Endothelial cell of umbilical vein (primary cell): ENCODE results near the gene LMAN2L. TPM values are rescaled to one million over a fixed set of nuclear protein-coding genes. Genes with fewer than 3 reads are reported as not detected.

Source experiments
- BruUV-seq: library from RNA; stranded (reverse); fragments of 400-500 nt; replicated peaks from 2 replicates; lab custom pipeline; 2021; lab: Mats Ljungman, UMichigan
- CTCF ChIA-PET: fragments of 300-600, 350-600 bp; sonication (Branson Sonifier 250); formaldehyde crosslinking; loops from one replicate; lab custom pipeline; 2021; ENCODE audit warnings: antibody characterized with exemption, inconsistent platforms; lab: Charles Lee
- POLR2A ChIA-PET: fragments of 300-600, 350-600 bp; sonication (Branson Sonifier 250); formaldehyde crosslinking; loops from one replicate; lab custom pipeline; 2021; ENCODE audit warnings: antibody characterized with exemption, inconsistent platforms; lab: Charles Lee
- DNase-seq: peaks from one replicate; pipeline ENCODE4 v3.0.0-alpha.2; 2011; ENCODE audit warnings: low read depth, low spot score
- FAIRE-seq: peaks from 2 replicates; lab custom pipeline; 2011; peaks lifted over from hg19 to GRCh38; lab: Jason Lieb, UNC
- H2AFZ ChIP-seq: 2 replicates; pipeline ENCODE4 v1.6.0; 2012; ENCODE audit warnings: low read depth, low read length, control low read depth, inconsistent platforms
- H3K27ac ChIP-seq: 2 replicates; pipeline ENCODE4 v1.5.1; 2011; ENCODE audit warnings: low read depth, mild to moderate bottlenecking, control low read depth, low read length, moderate library complexity; ENCODE audit not compliant: insufficient read depth
- H3K27me3 ChIP-seq, 2 experiments: 2 replicates each; pipeline versions ENCODE4 v1.6.0 to v1.6.1; 2011; ENCODE audit warnings: low read length in 2 of 2, mixed read lengths in 1 of 2; ENCODE audit not compliant: control insufficient read depth in 2 of 2, insufficient read depth in 2 of 2
- H3K36me3 ChIP-seq, 2 experiments: 2 replicates in 1 of 2; 3 replicates in 1 of 2; pipeline ENCODE4 v1.5.1; 2011; ENCODE audit warnings: low read length in 2 of 2, mild to moderate bottlenecking in 1 of 2, moderate library complexity in 1 of 2; ENCODE audit not compliant: control insufficient read depth in 2 of 2, insufficient read depth in 2 of 2; ENCODE audit errors: extremely low read depth in 1 of 2
- H3K4me1 ChIP-seq: 3 replicates; pipeline ENCODE4 v1.5.1; 2011; ENCODE audit warnings: mild to moderate bottlenecking, low read length; ENCODE audit not compliant: control insufficient read depth, insufficient read depth; ENCODE audit errors: extremely low read depth
- H3K4me2 ChIP-seq: 2 replicates; pipeline ENCODE4 v1.6.1; 2011; ENCODE audit warnings: low read length, control low read depth, mixed read lengths; ENCODE audit not compliant: insufficient read depth
- H3K4me3 ChIP-seq, 3 experiments: fragments of 200-600 bp in 1 of 3; sonication (generic), shearing (Covaris generic) in 1 of 3; replicated peaks in 1 of 3; 2 replicates each; pipeline ENCODE4 v1.5.1; 2011 to 2016; ENCODE audit warnings: control low read depth in 3 of 3, low read length in 3 of 3, mild to moderate bottlenecking in 2 of 3, inconsistent platforms in 1 of 3, low read depth in 1 of 3, moderate library complexity in 1 of 3; ENCODE audit not compliant: insufficient read depth in 1 of 3
- H3K79me2 ChIP-seq: 2 replicates; pipeline ENCODE4 v1.6.0; 2012; ENCODE audit warnings: low read length, inconsistent platforms; ENCODE audit not compliant: control insufficient read depth, insufficient read depth
- H3K9ac ChIP-seq: replicated peaks from 2 replicates; pipeline ENCODE3; 2011; ENCODE audit warnings: low read length, control low read depth; ENCODE audit not compliant: insufficient read depth; ENCODE audit errors: extremely low read depth
- H3K9me1 ChIP-seq: replicated peaks from 3 replicates; pipeline ENCODE4 v1.6.0; 2011; ENCODE audit warnings: mild to moderate bottlenecking, low read length; ENCODE audit not compliant: control insufficient read depth, insufficient read depth; ENCODE audit errors: extremely low read depth
- H3K9me3 ChIP-seq: replicated peaks from 2 replicates; pipeline ENCODE4 v1.5.1; 2012; ENCODE audit warnings: low read length, inconsistent platforms; ENCODE audit not compliant: control insufficient read depth, insufficient read depth
- H4K20me1 ChIP-seq: replicated peaks from 2 replicates; pipeline ENCODE3; 2011; ENCODE audit warnings: mild to moderate bottlenecking, low read length; ENCODE audit not compliant: control insufficient read depth, insufficient read depth; ENCODE audit errors: extremely low read depth
- CTCF ChIP-seq, 2 donors: IDR thresholded peaks; 1 replicate in 1 of 2; 2 replicates in 1 of 2; pipeline ENCODE4 v1.5.1; 2011; ENCODE audit warnings: low read length in 2 of 2, mild to moderate bottlenecking in 2 of 2, moderate library complexity in 2 of 2, control low read depth in 1 of 2, inconsistent platforms in 1 of 2, low read depth in 1 of 2; ENCODE audit not compliant: insufficient read depth in 1 of 2; ENCODE audit errors: extremely low read depth in 1 of 2
- EZH2 ChIP-seq: IDR thresholded peaks from 2 replicates; pipeline ENCODE4 v1.6.1; 2012; ENCODE audit warnings: borderline replicate concordance, low read depth, mild to moderate bottlenecking, moderate library complexity, low read length, inconsistent platforms; ENCODE audit not compliant: severe bottlenecking
- FOS ChIP-seq: IDR thresholded peaks from 2 replicates; pipeline ENCODE4 v1.6.1; 2011; ENCODE audit warnings: mild to moderate bottlenecking, low read length, moderate library complexity, borderline replicate concordance; ENCODE audit not compliant: insufficient read depth
- GATA2 ChIP-seq: IDR thresholded peaks from 2 replicates; pipeline ENCODE4 v1.7.0; 2011; ENCODE audit warnings: low read depth, mild to moderate bottlenecking, moderate library complexity, mixed read lengths, low read length; ENCODE audit not compliant: insufficient read length, insufficient read depth
- JUN ChIP-seq: IDR thresholded peaks from 2 replicates; pipeline ENCODE4 v1.6.1; 2011; ENCODE audit warnings: borderline replicate concordance, low read depth; ENCODE audit not compliant: insufficient read length, insufficient read depth
- MAX ChIP-seq: IDR thresholded peaks from 2 replicates; pipeline ENCODE4 v1.6.1; 2011; ENCODE audit not compliant: insufficient read depth, insufficient read length
- MYC ChIP-seq: IDR thresholded peaks from one replicate; pipeline ENCODE4 v1.6.1; 2011; ENCODE audit warnings: mild to moderate bottlenecking, low read depth, low read length
- POLR2A ChIP-seq: IDR thresholded peaks from 2 replicates; pipeline ENCODE4 v1.6.1; 2012; ENCODE audit warnings: low read depth, mild to moderate bottlenecking, control low read depth, low read length
- POLR2AphosphoS5 ChIP-seq: IDR thresholded peaks from 2 replicates; pipeline ENCODE4 v1.6.1; 2012; ENCODE audit warnings: low read depth, mild to moderate bottlenecking, control low read depth, low read length, moderate library complexity; ENCODE audit not compliant: insufficient read depth
- dilution Hi-C: fragments of 300-500 bp; cut with MboI; formaldehyde crosslinking; loops from one replicate; pipeline ENCODE4 v1.15.0; 2019; ENCODE audit warnings: low sequenced_read_pairs; ENCODE audit not compliant: extremely low pct_ligation_motif_present
- intact Hi-C: fragments of 100-400 bp; cut with micrococcal nuclease; formaldehyde crosslinking; loops from one replicate; pipeline ENCODE4 v1.10.0; 2022
- polyA plus RNA-seq, 4 experiments: library from polyadenylated mRNA; depleted of rRNA in 3 of 4; stranded (reverse) in 3 of 4; unstranded in 1 of 4; fragments of >200 nt; gene quantifications; 2 replicates each; pipeline versions ENCODE4 v1.2.1 to v1.2.3, GENCODE V29; 2011 to 2012; ENCODE audit warnings: missing spikeins in 1 of 4
- total RNA-seq: library from RNA; stranded (reverse); gene quantifications from 2 replicates; pipeline ENCODE4 v1.2.3, GENCODE V29; 2021

The LMAN2L gene
- total and polyA plus RNA-seq, 2 donors (not counting 3 experiments of a cell fraction or from before 2014, with no cell fraction given), result 15.4 to 20.5 TPM

GRCh38 chr2:96759548-96759947 is 19.7 kb upstream of the LMAN2L start:
- TF ChIP-seq MYC (no peak), MAX (no peak), FOS (no peak), EZH2 (no peak), CTCF (IDR thresholded peaks at IDR 0.05; ENCODE audit: extremely low read depth in 1 of 2, insufficient read depth in 1 of 2, low read depth in 1 of 2, low read length in 2 of 2) (no peak), POLR2A (no peak), GATA2 (no peak), JUN (no peak), POLR2AphosphoS5 (no peak)
- Histone ChIP-seq H3K9me1 (no peaks in the 10 kb centered on the region), H3K79me2 (no peaks in the 10 kb centered on the region), H2AFZ (no peak overlapping the region), H3K9me3 (no peaks in the 10 kb centered on the region), H3K27me3 (no peaks in the 10 kb centered on the region), H4K20me1 (no peaks in the 10 kb centered on the region), H3K36me3 (no peaks in the 10 kb centered on the region), H3K27ac (no peak overlapping the region), H3K4me3 (no peak overlapping the region), H3K4me1 (peaks cover 16% of the 10 kb centered on the region), H3K9ac (no peak overlapping the region), H3K4me2 (no peak overlapping the region)
- POLR2A ChIA-PET, result no interaction called here
- intact Hi-C loops (no loop called here), dilution Hi-C loops (no loop called here)
- DNase-seq (no peak), FAIRE-seq (no peak)
- CTCF ChIA-PET, result interaction anchor here (1.9 kb wide), 1 partner anchor 205 kb away, joined by 4 read pairs; no protein-coding TSS in a partner anchor
- BruUV-seq, result no TSS peak
